Measurements from ENCODE around the gene MAOB. TPM values are rescaled to one million over a fixed set of nuclear protein-coding genes. Genes with fewer than 3 reads are reported as not detected.

Gene MAOB
- total RNA-seq, 1 donor: 0.72 TPM

GRCh38 chrX:43876680-43877079, 5.6 kb downstream of the MAOB start:
- no peak overlapping the region for H3K4me3 ChIP-seq (ENCODE audit: low read depth, low read length)
- TF ChIP-seq CTCF (IDR thresholded peaks at IDR 0.05; ENCODE audit: insufficient read depth, low read length): no peak
- DNase-seq (ENCODE audit: low read depth): no peak

GRCh38 chrX:43870758-43871419, 11.4 kb downstream of the MAOB start:
- no peak overlapping the region for H3K4me3 ChIP-seq (ENCODE audit: low read depth, low read length)
- no peak for TF ChIP-seq CTCF (IDR thresholded peaks at IDR 0.05; ENCODE audit: insufficient read depth, low read length)
- no peak for DNase-seq (ENCODE audit: low read depth)

- TF ChIP-seq CTCF (IDR thresholded peaks at IDR 0.05; ENCODE audit: insufficient read depth, low read length): no peak
- peak; percentile 41 for DNase-seq (ENCODE audit: low read depth)
- no peak overlapping the region for H3K4me3 ChIP-seq (ENCODE audit: low read depth, low read length)
Measured at GRCh38 chrX:43870011-43870410, 12.2 kb downstream of the MAOB start.

- DNase-seq (ENCODE audit: low read depth): no peak
- TF ChIP-seq CTCF (IDR thresholded peaks at IDR 0.05; ENCODE audit: insufficient read depth, low read length): no peak
- H3K4me3 ChIP-seq (ENCODE audit: low read depth, low read length): no peak overlapping the region
Measured at GRCh38 chrX:43868791-43869190, 13.5 kb downstream of the MAOB start.

- no peak for DNase-seq (ENCODE audit: low read depth)
- no peak overlapping the region for H3K4me3 ChIP-seq (ENCODE audit: low read depth, low read length)
- no peak for TF ChIP-seq CTCF (IDR thresholded peaks at IDR 0.05; ENCODE audit: insufficient read depth, low read length)
Measured at GRCh38 chrX:43866423-43866822, 15.8 kb downstream of the MAOB start.

- no peak for TF ChIP-seq CTCF (IDR thresholded peaks at IDR 0.05; ENCODE audit: insufficient read depth, low read length)
- no peak overlapping the region for H3K4me3 ChIP-seq (ENCODE audit: low read depth, low read length)
- DNase-seq (ENCODE audit: low read depth): no peak
Measured at GRCh38 chrX:43865791-43866190, 16.5 kb downstream of the MAOB start.

- no peak for TF ChIP-seq CTCF (IDR thresholded peaks at IDR 0.05; ENCODE audit: insufficient read depth, low read length)
- no peak overlapping the region for H3K4me3 ChIP-seq (ENCODE audit: low read depth, low read length)
- DNase-seq (ENCODE audit: low read depth): no peak
Measured at GRCh38 chrX:43862434-43862833, 19.8 kb downstream of the MAOB start.
